ENCODE data around the gene LUC7L.

Gene LUC7L, protein sequence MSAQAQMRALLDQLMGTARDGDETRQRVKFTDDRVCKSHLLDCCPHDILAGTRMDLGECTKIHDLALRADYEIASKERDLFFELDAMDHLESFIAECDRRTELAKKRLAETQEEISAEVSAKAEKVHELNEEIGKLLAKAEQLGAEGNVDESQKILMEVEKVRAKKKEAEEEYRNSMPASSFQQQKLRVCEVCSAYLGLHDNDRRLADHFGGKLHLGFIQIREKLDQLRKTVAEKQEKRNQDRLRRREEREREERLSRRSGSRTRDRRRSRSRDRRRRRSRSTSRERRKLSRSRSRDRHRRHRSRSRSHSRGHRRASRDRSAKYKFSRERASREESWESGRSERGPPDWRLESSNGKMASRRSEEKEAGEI

DNA sequence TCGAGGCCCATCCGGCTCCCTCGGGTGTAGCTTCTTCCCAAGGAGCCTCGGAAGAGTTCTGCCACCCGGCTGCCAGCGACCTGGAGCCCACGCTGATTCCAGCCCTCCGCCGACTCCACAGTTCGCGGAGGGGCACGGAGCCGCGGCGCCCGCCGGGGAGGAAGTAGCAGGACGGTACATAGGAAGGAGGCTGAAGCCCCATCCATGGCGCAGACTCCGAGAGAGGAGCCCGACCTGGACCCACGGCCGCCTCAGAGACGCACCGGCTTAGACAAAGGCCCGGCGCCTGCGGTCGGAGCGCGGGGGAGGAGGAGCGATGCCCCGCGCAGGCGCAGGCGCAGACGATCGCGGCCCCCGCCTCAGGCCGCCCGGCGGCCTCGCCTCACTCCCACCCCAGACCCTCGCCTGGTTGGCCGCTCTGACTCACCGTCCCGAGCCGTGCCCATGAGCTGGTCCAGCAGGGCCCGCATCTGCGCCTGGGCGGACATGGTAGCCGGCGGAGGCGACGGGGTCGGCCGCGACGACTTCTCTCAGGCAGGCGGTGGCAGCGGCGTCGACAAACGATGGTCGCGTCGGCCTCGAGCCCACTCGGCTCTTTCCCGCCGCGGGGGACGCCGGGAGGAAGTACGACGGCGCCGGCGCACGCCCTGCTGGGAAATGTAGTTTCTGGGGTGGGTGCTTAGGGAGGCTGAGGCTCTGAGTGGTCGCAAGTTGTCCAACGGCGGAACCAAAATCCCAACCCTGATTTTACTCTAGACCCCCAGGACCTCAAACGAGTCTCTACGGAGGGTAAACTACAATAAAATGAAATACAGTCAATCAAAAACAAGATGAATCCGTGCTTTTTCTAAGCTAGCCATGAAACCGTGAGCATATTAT is at the start of gene LUC7L:
Gene LUC7L (minus strand): TSS at position 598 of the 879 bp plus-strand sequence. CDS start 110 bp downstream, at position 488.
- Histone ChIP-seq H3K36me3 (ENCODE audit: control insufficient read depth, insufficient read depth, low read length, severe bottlenecking) (peaks cover 26% of the 10 kb centered on the region), H3K4me1 (ENCODE audit: control insufficient read depth, insufficient read depth, low read length) (peaks cover 10% of the 10 kb centered on the region), H3K9ac (ENCODE audit: low read length) (peak within 1 kb of the TSS; percentile 97), H3K4me3 (ENCODE audit: low read length) (peak within 1 kb of the TSS; percentile 92), H3K9me3 (ENCODE audit: control insufficient read depth, low read length) (no peaks in the 10 kb centered on the region), H3K27me3 (replicated peaks; ENCODE audit: control insufficient read depth, insufficient read depth, low read length) (no peaks in the 10 kb centered on the region)
- DNase-seq (ENCODE audit: low read depth) = peak; percentile 96

DNA sequence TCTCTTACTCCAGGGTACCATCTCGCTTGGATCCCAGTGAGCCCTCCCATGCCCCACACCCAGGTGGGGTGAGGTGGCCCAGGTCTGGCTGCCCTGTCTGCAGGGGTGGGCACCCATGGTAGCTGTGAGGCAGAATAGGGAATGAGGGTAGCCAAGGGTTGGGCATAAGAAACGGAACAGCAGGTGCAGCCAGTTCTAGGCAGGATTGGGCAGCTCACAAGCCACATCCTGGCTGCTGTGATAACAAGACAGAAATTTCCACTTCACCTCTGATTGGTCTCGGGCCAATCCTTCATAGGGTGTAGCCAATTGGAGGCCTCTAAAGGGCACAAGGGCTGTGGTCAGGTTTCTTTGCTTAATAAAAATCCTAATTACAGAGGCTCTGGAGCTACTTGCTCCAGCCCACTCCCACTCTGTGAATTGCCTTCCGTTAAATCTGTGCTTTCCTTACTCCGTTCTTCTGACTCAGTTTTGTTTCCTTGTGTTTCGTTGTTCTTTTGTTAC is 49.7 kb upstream of the LUC7L start:
- no peaks in the 10 kb centered on the region for H3K9me3 ChIP-seq (ENCODE audit: control insufficient read depth, low read length)
- H3K27me3 ChIP-seq (replicated peaks; ENCODE audit: control insufficient read depth, insufficient read depth, low read length) = peaks cover 5% of the 10 kb centered on the region
- no peak overlapping the region for H3K4me3 ChIP-seq (ENCODE audit: low read length)
- DNase-seq (ENCODE audit: low read depth) = peak; percentile 12
- H3K9ac ChIP-seq (ENCODE audit: low read length) = no peak overlapping the region
- H3K4me1 ChIP-seq (ENCODE audit: control insufficient read depth, insufficient read depth, low read length) = no peaks in the 10 kb centered on the region
- no peaks in the 10 kb centered on the region for H3K36me3 ChIP-seq (ENCODE audit: control insufficient read depth, insufficient read depth, low read length, severe bottlenecking)

DNA sequence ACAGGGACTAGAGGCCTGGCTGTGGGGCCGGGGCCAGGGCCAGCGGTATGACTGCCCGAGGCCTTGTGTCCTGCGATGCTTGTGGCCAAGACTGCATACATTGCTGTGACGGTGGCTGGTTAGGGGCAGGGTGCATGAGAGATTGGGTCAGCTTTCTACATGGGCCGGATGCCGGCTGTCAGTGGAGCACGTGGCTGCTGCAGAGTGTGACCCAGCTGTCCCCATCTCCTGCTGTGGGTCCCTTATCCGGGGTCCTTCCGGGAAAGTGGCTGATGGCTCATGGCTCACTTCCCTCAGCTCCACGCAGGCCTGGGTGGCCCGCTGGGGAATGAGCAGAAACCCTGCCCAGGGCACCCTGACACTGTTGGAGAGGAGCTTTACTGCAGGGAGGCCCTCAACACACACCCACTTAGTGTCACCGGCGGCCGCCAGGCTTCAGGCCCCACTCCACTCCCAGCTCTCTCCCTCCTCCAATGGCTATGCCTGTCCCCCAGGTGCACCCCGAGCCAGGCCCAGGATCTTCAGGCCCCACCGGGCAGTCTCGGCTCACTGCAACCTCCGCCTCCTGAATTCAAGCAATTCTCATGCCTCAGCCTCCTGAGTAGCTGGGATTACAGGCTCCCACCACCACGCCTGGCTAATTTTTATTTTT is 47.3 kb upstream of the LUC7L start:
- Histone ChIP-seq H3K4me1 (ENCODE audit: control insufficient read depth, insufficient read depth, low read length) (no peaks in the 10 kb centered on the region), H3K9ac (ENCODE audit: low read length) (no peak overlapping the region), H3K9me3 (ENCODE audit: control insufficient read depth, low read length) (no peaks in the 10 kb centered on the region), H3K36me3 (ENCODE audit: control insufficient read depth, insufficient read depth, low read length, severe bottlenecking) (no peaks in the 10 kb centered on the region), H3K4me3 (ENCODE audit: low read length) (no peak overlapping the region), H3K27me3 (replicated peaks; ENCODE audit: control insufficient read depth, insufficient read depth, low read length) (peaks cover 5% of the 10 kb centered on the region)
- no peak for DNase-seq (ENCODE audit: low read depth)

DNA sequence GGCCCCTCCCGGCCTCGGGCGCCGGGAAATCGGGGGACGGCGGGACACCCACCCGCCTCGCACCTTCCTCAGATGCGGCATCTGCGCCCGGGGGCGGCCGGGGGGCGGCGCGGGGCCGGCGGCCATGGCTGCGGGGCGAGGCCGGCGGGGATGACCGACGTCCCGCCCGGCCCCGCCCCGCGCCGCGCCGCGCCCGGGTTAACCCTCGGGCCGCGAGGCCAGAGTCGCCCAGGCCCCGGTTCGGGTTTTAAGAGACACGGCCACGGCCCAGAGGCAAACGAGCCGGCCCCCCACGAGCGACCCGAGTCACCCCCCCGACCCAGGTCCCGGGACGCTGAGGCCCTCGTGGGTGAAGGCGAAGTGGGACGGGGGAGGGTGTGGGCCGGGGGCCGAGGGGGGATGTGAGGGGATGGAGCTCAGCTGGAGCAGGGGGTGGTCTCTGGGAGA is 46.6 kb upstream of the LUC7L start, which contains the start of gene RGS11:
Gene RGS11 (minus strand): TSS at position 159 of the 447 bp plus-strand sequence. CDS start 33 bp downstream, at position 126.
- Histone ChIP-seq H3K4me1 (ENCODE audit: control insufficient read depth, insufficient read depth, low read length) (no peaks in the 10 kb centered on the region), H3K4me3 (ENCODE audit: low read length) (peak within 1 kb of the TSS; percentile 72), H3K9ac (ENCODE audit: low read length) (no peak within 1 kb of the TSS), H3K9me3 (ENCODE audit: control insufficient read depth, low read length) (no peaks in the 10 kb centered on the region), H3K36me3 (ENCODE audit: control insufficient read depth, insufficient read depth, low read length, severe bottlenecking) (no peaks in the 10 kb centered on the region), H3K27me3 (replicated peaks; ENCODE audit: control insufficient read depth, insufficient read depth, low read length) (peaks cover 5% of the 10 kb centered on the region)
- DNase-seq (ENCODE audit: low read depth) = peak; percentile 50

DNA sequence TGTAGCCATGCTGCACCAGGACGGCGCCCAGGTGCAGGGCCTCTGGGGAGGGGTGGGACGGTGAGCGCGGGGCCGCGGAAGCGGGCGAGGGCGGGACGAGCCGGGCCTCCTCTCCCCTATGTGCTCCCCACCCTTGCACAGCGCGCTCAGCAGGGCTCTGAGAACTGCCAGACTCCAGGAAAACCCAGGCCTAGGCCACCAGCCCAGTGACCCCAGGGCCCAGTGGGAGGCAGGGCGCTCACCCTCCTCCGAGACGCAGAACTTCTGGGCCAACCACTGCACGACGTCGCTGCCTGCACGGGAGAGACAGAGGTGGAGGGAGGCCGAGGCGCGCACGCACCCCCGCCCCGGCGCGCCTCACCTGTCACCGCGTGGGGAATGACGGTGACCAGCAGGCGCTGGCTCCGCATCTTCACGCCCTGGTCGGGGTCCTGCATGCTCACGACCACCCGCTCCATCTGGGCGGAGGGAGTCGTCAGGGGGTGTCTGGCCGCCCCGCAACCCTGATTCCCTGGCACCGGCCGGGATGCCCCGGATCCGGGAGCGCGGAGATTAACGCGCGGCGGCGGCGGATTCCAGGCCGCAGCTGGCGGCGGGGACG is 45.9 kb upstream of the LUC7L start:
- Histone ChIP-seq H3K36me3 (ENCODE audit: control insufficient read depth, insufficient read depth, low read length, severe bottlenecking) (no peaks in the 10 kb centered on the region), H3K27me3 (replicated peaks; ENCODE audit: control insufficient read depth, insufficient read depth, low read length) (peaks cover 5% of the 10 kb centered on the region), H3K9me3 (ENCODE audit: control insufficient read depth, low read length) (no peaks in the 10 kb centered on the region), H3K4me3 (ENCODE audit: low read length) (peak overlapping the region; percentile 72), H3K9ac (ENCODE audit: low read length) (no peak overlapping the region), H3K4me1 (ENCODE audit: control insufficient read depth, insufficient read depth, low read length) (no peaks in the 10 kb centered on the region)
- DNase-seq (ENCODE audit: low read depth) = peak; percentile 40

DNA sequence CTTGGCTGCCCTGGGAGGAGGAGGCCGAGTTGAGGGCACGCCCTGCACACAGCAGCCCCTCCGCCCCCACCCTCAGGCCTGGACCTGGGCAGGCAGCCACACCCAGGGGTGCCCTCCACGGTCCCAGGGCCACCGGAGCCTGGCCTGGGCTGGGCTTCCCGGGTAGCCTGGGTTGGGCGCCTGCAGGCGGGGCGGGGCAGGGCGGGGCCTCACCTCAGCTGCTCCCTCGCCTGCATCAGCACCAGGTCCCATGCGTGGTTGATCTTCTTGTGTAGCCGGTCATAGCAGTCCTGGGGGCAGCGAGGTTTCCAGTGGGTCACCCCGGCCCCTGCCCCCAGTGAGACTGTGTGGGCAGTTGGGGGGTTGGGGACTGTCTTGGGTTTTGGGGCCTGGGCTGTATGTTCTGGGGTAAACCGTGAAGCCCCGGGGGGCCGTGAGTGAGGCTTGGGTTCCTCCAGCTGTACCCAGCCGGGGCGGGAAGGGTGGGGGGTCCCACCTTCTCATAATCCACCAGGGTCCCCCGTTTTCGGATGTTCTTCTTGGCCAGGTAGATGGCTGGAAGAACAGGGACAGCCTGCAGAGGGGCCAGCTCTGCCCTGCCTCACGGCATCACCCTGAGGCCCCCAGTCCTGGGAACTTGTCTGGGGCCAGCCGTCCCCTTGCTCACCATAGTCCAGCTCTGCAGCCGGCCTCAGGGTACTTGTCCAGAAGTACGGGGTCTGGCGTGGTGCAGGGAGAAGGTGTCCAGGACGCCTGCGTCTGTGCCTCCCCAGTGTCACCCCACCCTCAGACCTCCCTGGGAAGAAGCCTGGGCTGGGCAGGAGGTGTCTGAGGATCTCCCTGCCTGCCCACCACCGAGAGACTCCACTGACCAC is 44.5 kb upstream of the LUC7L start:
- H3K4me1 ChIP-seq (ENCODE audit: control insufficient read depth, insufficient read depth, low read length) = no peaks in the 10 kb centered on the region
- no peak overlapping the region for H3K9ac ChIP-seq (ENCODE audit: low read length)
- no peak for DNase-seq (ENCODE audit: low read depth)
- peaks cover 5% of the 10 kb centered on the region for H3K27me3 ChIP-seq (replicated peaks; ENCODE audit: control insufficient read depth, insufficient read depth, low read length)
- no peaks in the 10 kb centered on the region for H3K36me3 ChIP-seq (ENCODE audit: control insufficient read depth, insufficient read depth, low read length, severe bottlenecking)
- H3K4me3 ChIP-seq (ENCODE audit: low read length) = no peak overlapping the region
- H3K9me3 ChIP-seq (ENCODE audit: control insufficient read depth, low read length) = no peaks in the 10 kb centered on the region

DNA sequence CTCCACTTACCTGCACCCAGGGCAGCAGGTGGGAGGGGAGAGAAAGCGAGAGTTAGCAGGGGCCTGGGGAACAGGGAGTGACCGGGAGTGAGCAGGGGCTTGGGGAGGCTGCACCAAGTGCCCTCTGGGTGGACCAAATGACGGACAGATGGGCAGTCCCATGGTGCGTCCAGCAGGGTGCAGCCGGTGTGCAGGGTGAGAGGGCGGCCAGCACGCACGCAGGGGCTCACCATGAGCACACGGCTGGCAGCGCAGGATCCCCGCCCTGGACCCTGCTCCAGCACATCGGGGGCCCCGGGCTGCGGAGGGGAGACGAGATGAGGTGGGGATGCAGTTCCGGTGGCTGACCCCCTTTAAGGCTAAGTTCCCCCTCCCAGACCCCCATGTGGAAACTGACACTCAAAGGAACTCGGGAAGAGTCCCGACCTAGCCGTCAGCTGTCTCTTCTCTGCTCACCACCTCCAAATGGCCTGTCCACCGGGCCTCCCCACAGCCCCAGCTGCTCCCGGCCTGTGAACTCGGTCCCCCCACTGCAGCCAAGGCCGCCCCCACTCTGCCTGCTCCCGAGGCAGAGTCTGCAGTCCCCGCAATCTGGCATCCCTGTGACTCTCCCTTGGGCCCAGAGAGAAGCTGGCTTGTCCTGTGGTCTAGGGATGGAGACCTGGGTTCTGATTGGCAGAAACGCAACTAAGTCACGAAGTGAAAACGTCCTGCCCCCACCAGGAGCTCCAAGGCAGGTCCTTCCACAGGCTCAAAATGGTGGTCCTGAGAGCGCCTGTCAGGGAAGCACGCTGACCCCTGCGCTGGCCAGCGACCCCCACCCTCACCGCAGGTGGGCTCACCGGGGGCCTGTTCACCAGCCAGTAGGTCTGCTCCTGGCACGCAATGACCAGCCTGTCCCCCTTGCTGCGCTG is 43.6 kb upstream of the LUC7L start:
- Histone ChIP-seq H3K4me1 (ENCODE audit: control insufficient read depth, insufficient read depth, low read length) (no peaks in the 10 kb centered on the region), H3K4me3 (ENCODE audit: low read length) (no peak overlapping the region), H3K9ac (ENCODE audit: low read length) (no peak overlapping the region), H3K9me3 (ENCODE audit: control insufficient read depth, low read length) (no peaks in the 10 kb centered on the region), H3K36me3 (ENCODE audit: control insufficient read depth, insufficient read depth, low read length, severe bottlenecking) (no peaks in the 10 kb centered on the region), H3K27me3 (replicated peaks; ENCODE audit: control insufficient read depth, insufficient read depth, low read length) (peaks cover 5% of the 10 kb centered on the region)
- DNase-seq (ENCODE audit: low read depth) = no peak

DNA sequence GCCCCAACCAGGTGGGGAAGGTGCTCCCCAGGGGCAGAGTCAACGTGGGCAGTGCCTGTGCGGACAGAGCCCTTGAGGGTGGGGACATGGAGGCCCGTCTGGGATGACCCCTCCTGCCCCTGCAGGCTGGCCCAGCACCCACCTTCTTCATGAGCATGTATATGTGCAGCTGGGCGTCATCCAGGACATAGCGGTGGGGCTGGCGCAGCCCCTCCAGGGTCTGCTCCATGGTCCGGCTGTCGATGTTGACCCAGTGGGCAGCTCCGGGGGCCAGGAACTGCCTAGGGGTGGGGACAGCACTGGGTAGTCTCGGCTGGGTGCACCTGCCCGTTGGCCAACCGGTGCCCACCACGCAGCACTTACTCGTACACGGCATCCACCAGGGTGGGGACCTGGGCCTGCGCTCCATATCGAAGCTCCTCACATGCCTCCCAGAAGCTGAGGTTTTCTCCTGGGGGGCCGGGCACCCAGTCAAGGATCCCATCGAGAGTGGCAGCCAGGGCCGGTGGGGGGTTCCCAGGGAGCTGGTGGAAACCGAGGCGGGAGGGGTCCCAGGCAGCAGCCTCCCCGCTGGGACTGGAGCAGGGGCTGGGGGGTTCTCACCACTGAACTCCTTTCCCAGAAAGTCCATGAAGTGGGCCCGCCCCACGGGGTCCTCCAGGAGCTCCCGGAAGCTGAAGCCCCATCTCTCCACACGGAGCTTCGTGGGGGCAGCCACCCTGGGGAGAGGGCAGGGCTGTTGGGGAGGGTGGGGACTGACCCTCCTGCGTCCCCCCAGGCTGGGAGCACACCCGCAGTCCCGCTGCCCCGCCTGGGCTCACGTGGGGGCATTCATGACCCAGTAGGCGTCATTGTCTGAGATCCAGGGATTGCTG is 41.4 kb upstream of the LUC7L start:
- Histone ChIP-seq H3K9me3 (ENCODE audit: control insufficient read depth, low read length) (no peaks in the 10 kb centered on the region), H3K9ac (ENCODE audit: low read length) (no peak overlapping the region), H3K36me3 (ENCODE audit: control insufficient read depth, insufficient read depth, low read length, severe bottlenecking) (no peaks in the 10 kb centered on the region), H3K4me1 (ENCODE audit: control insufficient read depth, insufficient read depth, low read length) (no peaks in the 10 kb centered on the region), H3K27me3 (replicated peaks; ENCODE audit: control insufficient read depth, insufficient read depth, low read length) (peaks cover 5% of the 10 kb centered on the region), H3K4me3 (ENCODE audit: low read length) (no peak overlapping the region)
- DNase-seq (ENCODE audit: low read depth) = no peak
